KMS-11 (cell line): ENCODE data around the gene TMC1.
"Not testable (repeated sequence)": the region's sequence is repeated elsewhere in the genome, so short reads cannot be mapped to it uniquely, and the experiment has no call there.

Experiments used
- H2AFZ ChIP-seq: fragments of 200-600 bp; sonication (generic); 2 replicates; pipeline ENCODE4 v1.6.1; 2016; ENCODE audit warnings: antibody characterized with exemption, mixed run types, low read depth
- H3K27ac ChIP-seq: fragments of 200-600 bp; sonication (generic); 2 replicates; pipeline ENCODE4 v1.6.1; 2016; ENCODE audit warnings: mild to moderate bottlenecking, mixed run types
- H3K27me3 ChIP-seq: fragments of 200-600 bp; sonication (generic); 2 replicates; pipeline ENCODE4 v1.6.1; 2017; ENCODE audit warnings: mild to moderate bottlenecking, low read depth, mixed run types, moderate library complexity; ENCODE audit not compliant: insufficient read depth
- H3K36me3 ChIP-seq: fragments of 200-600 bp; sonication (generic); 2 replicates; pipeline ENCODE4 v1.6.1; 2017; ENCODE audit warnings: mild to moderate bottlenecking, mixed run types; ENCODE audit not compliant: insufficient read depth
- H3K4me1 ChIP-seq: fragments of 200-600 bp; sonication (generic); 2 replicates; pipeline ENCODE4 v1.6.1; 2016; ENCODE audit warnings: mild to moderate bottlenecking, low read depth, mixed run types; ENCODE audit not compliant: poor library complexity, severe bottlenecking
- H3K4me2 ChIP-seq: fragments of 200-600 bp; sonication (generic); 2 replicates; pipeline ENCODE4 v1.7.0; 2016; ENCODE audit warnings: mild to moderate bottlenecking, mixed run types
- H3K4me3 ChIP-seq: fragments of 200-600 bp; sonication (generic); IDR thresholded peaks from 2 replicates; pipeline ENCODE4 v1.6.1; 2017; ENCODE audit warnings: low read depth, low read length, mixed read lengths; ENCODE audit not compliant: insufficient read depth
- H3K79me2 ChIP-seq: fragments of 200-600 bp; sonication (generic); 2 replicates; pipeline ENCODE4 v1.6.1; 2016; ENCODE audit warnings: low read depth, mixed run types; ENCODE audit not compliant: insufficient read depth
- H3K9ac ChIP-seq: fragments of 200-600 bp; sonication (generic); 2 replicates; pipeline ENCODE4 v1.6.1; 2016; ENCODE audit warnings: mild to moderate bottlenecking, mixed run types
- H4K20me1 ChIP-seq: fragments of 200-600 bp; sonication (generic); 2 replicates; pipeline ENCODE4 v1.6.1; 2016; ENCODE audit warnings: mild to moderate bottlenecking, mixed run types; ENCODE audit not compliant: insufficient read depth
- TF ChIP-seq, protein P1 (sequence below): fragments of 200-600 bp; sonication (generic); conservative IDR thresholded peaks from 2 replicates; pipeline ENCODE4 v1.6.1; 2017; ENCODE audit warnings: low read depth, mild to moderate bottlenecking, antibody characterized with exemption, low read length, moderate library complexity, mixed read lengths

Gene TMC1

DNA sequence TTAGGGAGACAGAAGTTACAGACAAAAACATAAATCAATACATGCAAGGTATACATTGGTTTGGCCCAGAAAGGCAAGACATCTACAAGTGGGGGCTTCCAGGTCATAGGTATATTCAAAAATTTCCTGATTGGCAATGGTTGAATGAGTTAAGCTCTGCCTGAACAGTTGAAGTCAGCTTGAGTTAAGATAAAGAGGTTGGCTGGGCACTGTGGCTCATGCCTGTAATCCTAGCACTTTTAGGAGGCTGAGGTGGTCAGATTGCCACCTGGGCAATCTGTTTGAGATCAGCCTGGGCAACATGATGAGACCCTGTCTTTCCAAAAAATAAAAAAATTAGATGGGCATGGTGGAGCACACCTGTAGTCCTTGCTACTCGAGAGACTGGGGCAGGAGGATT is 16.3 kb downstream of the TMC1 start:
- Histone ChIP-seq H4K20me1 (no peaks in the 10 kb centered on the region), H3K79me2 (no peaks in the 10 kb centered on the region)
- TF ChIP-seq, protein P1, sequence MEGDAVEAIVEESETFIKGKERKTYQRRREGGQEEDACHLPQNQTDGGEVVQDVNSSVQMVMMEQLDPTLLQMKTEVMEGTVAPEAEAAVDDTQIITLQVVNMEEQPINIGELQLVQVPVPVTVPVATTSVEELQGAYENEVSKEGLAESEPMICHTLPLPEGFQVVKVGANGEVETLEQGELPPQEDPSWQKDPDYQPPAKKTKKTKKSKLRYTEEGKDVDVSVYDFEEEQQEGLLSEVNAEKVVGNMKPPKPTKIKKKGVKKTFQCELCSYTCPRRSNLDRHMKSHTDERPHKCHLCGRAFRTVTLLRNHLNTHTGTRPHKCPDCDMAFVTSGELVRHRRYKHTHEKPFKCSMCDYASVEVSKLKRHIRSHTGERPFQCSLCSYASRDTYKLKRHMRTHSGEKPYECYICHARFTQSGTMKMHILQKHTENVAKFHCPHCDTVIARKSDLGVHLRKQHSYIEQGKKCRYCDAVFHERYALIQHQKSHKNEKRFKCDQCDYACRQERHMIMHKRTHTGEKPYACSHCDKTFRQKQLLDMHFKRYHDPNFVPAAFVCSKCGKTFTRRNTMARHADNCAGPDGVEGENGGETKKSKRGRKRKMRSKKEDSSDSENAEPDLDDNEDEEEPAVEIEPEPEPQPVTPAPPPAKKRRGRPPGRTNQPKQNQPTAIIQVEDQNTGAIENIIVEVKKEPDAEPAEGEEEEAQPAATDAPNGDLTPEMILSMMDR: no peak

GRCh38 chr9:72538921-72539702 is 17.7 kb downstream of the TMC1 start:
- H3K79me2 ChIP-seq: no peaks in the 10 kb centered on the region

More for the DNA sequence above, 16.3 kb downstream of the TMC1 start:
- H2AFZ ChIP-seq: no peak overlapping the region
- H3K27me3 ChIP-seq: no peaks in the 10 kb centered on the region
- no peak overlapping the region for H3K9ac ChIP-seq
- H3K4me1 ChIP-seq: no peaks in the 10 kb centered on the region
- no peak overlapping the region for H3K27ac ChIP-seq
- no peak overlapping the region for H3K4me3 ChIP-seq
- H3K36me3 ChIP-seq: no peaks in the 10 kb centered on the region
- no peak overlapping the region for H3K4me2 ChIP-seq

GRCh38 chr9:72539824-72540347 is 18.5 kb downstream of the TMC1 start:
- H3K27me3 ChIP-seq: no peaks in the 10 kb centered on the region
- no peak overlapping the region for H2AFZ ChIP-seq

More at GRCh38 chr9:72538921-72539702, 17.7 kb downstream of the TMC1 start:
- H3K27ac ChIP-seq: no peak overlapping the region
- H2AFZ ChIP-seq: no peak overlapping the region
- no peaks in the 10 kb centered on the region for H4K20me1 ChIP-seq
- no peak overlapping the region for H3K9ac ChIP-seq
- H3K4me1 ChIP-seq: no peaks in the 10 kb centered on the region
- H3K36me3 ChIP-seq: no peaks in the 10 kb centered on the region
- H3K4me3 ChIP-seq: no peak overlapping the region
- no peaks in the 10 kb centered on the region for H3K27me3 ChIP-seq
- TF ChIP-seq, protein P1: no peak
- no peak overlapping the region for H3K4me2 ChIP-seq

GRCh38 chr9:72540348-72540873 is 19.0 kb downstream of the TMC1 start:
- H3K79me2 ChIP-seq: no peaks in the 10 kb centered on the region
- no peak overlapping the region for H3K4me2 ChIP-seq
- H2AFZ ChIP-seq: no peak overlapping the region
- no peaks in the 10 kb centered on the region for H3K4me1 ChIP-seq
- H3K9ac ChIP-seq: no peak overlapping the region
- no peak overlapping the region for H3K4me3 ChIP-seq
- H4K20me1 ChIP-seq: no peaks in the 10 kb centered on the region
- no peaks in the 10 kb centered on the region for H3K36me3 ChIP-seq
- TF ChIP-seq, protein P1: no peak
- no peak overlapping the region for H3K27ac ChIP-seq
- no peaks in the 10 kb centered on the region for H3K27me3 ChIP-seq

More at GRCh38 chr9:72539824-72540347, 18.5 kb downstream of the TMC1 start:
- H4K20me1 ChIP-seq: no peaks in the 10 kb centered on the region
- no peak overlapping the region for H3K9ac ChIP-seq
- H3K4me1 ChIP-seq: no peaks in the 10 kb centered on the region
- TF ChIP-seq, protein P1: no peak
- no peak overlapping the region for H3K27ac ChIP-seq
- no peak overlapping the region for H3K4me3 ChIP-seq
- no peaks in the 10 kb centered on the region for H3K79me2 ChIP-seq
- H3K4me2 ChIP-seq: no peak overlapping the region
- no peaks in the 10 kb centered on the region for H3K36me3 ChIP-seq

DNA sequence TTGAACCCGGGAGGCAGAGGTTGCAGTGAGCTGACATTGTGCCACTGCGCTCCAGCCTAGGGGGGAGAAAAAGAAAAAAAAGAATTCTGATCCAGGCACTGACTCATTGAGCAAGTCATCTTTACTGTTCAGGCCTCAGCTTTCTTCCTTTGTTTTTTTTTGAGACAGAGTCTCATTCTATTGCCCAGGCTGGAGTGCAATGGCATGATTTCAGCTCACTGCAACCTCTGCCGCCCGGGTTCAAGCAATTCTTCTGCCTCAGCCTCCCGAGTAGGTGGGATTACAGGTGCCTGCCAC is 21.1 kb downstream of the TMC1 start:
- H3K9ac ChIP-seq, H3K79me2 ChIP-seq, H3K4me2 ChIP-seq, H3K4me1 ChIP-seq, H3K4me3 ChIP-seq, H2AFZ ChIP-seq, H3K27ac ChIP-seq, H4K20me1 ChIP-seq, H3K36me3 ChIP-seq, H3K27me3 ChIP-seq: not testable (repeated sequence)
